HG03039 (cell line): Measurements from ENCODE around the gene FBP2.

Experiments
- ATAC-seq: cut with Tn5 transposase; IDR thresholded peaks from one replicate; pipeline ENCODE4 v1.9.1; 2021; ENCODE audit warnings: mild to moderate bottlenecking, moderate library complexity; ENCODE audit not compliant: unreplicated experiment

The FBP2 gene

GRCh38 chr9:94593459-94594345 is at the start of gene FBP2:
FBP2 (minus strand) TSS chr9:94593824; CDS start chr9:94593726, 98 bp downstream.
- no peak for ATAC-seq

- ATAC-seq, result no peak
These were observed 49.6 kb upstream of the FBP2 start for GRCh38 chr9:94643176-94643575.

DNA sequence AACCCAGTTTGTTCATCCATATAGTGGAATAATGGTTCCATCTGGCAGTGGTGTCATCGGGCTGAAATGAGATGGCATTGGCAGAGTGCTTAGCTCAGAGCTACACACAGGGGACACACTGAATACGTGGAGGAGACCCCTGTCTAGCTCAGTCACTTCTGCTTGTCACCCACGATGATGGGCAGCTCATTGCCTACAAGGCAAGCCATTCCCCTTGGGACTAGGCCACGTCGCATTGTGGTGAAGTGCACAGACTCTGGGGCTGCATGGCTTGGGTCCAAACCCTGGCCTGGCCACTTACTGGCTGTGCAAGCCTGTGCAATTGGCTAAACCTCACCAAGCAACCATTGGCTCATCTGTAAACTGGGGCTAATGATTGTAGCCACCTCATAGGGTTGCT is 48.9 kb upstream of the FBP2 start:
- ATAC-seq, result no peak

DNA sequence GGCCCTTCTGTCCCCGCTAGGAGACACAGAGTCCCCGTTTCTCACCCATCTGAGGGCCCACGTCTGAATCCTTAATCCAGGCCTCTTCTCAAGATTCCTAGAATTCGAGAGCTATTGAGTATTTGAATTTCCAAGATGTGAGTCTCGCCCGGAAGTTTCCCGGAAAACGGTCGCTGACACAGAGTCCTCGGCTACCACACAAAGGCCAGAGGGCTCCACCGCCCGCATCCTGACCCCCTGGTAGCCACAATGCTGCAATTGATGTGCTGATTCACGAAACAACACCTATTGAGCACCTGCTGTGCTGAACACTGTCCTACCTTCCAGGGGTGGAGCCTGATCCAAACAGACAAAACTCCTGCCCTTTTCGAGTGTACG is 46.4 kb upstream of the FBP2 start:
- ATAC-seq, result no peak

- peak; percentile 48 for ATAC-seq
These were observed 45.7 kb upstream of the FBP2 start, which contains the start of gene FBP1 for GRCh38 chr9:94639061-94639998. FBP1 (minus strand) TSS chr9:94639518; CDS start chr9:94639310, 208 bp downstream.

DNA sequence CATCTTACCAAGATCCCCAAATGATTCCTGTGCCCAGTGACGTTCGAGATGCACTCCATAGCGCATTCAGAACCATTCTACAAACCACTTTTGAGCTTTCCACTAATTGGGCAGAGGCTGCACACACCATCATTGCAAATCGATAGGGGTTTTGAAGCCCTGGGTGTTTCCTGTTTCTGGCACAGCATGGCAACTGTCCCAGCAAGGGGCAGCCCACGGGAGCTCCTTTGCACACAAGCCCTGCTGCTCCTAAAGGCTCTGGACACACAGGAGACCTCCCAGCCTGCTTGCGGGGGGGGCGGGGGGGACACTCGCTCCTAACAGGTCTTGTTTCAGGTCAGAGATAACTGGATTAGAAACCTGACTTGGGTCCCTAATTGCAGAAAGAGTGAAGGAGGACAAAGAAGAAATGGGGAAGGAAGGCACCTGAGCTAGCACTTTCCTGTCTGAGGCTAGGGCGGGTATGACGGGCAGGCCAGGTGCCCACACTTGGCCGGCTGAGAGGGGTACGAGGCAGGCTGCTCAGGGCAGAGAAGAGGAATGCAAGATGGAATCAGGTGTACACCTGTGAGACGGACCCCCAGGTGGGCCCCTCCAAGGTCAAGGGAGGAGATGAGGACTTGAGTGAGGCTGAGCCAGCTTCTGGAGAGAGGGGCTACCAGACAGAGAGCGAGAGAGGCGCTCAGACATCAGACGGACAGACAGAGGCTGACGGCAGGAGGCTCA is 44.9 kb upstream of the FBP2 start:
- ATAC-seq, result no peak

DNA sequence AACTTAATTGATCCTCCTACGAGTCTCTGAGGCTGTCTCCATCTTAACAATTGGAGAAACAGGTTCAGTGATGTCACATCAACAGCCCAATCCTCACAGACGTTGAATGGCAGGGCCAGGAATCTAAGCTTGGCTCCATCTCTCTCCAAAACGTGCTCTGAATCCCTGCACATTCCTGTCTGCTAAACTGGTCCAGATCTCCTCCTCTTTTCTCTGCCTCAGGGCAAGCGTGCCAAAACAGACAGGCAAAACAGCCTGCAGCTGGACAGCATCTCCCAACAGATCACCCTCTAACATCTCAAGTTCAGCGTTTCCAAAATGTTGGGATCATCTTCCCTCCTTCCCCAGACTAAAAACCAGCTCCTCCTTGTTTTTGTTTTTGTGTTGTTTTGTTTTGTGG is 39.1 kb upstream of the FBP2 start:
- ATAC-seq, result no peak

- no peak for ATAC-seq
These were observed 38.0 kb upstream of the FBP2 start for GRCh38 chr9:94631599-94631998.

DNA sequence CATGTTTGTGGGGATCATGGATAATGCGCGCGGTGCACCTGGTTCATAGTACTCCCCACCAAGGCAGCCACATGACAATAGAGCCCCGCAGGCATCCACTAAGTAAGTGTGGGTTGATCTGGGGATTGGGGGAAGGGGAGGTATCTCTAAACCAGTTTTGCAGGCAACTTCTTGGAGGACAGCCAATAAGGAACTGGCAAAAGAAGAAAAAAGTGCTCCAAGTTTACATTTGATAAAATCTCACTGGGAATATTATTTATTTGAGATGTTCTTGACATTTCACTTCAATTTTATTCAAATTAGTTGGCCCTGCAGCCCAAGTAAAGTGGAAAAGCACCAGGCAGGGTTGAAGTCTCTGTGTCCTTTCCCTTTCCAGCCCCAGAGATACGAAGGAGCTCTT is 37.2 kb upstream of the FBP2 start:
- no peak for ATAC-seq

- no peak for ATAC-seq
These were observed 36.7 kb upstream of the FBP2 start for GRCh38 chr9:94630281-94630680.

- no peak for ATAC-seq
These were observed 33.7 kb upstream of the FBP2 start for GRCh38 chr9:94627287-94627686.

DNA sequence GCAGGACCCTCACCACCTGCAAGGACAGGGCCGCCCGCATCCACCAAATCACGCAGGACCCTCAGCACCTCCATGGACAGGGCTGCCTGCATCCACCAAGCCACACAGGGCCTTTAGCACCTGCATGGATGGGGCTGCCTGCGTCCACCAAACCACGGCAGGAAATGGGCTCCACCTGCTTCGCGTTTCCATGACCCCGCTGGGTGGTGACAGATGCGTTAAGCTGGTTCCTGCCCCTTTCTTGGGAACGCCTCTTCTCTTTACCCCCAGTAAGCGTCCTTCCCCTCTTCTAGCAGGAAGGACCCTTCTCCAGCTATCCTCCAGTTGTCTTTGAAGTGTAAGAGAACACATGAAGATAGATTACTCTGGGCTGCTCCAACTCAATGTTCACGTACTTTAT is 32.2 kb upstream of the FBP2 start:
- ATAC-seq, result no peak

- ATAC-seq, result no peak
These were observed 31.0 kb upstream of the FBP2 start for GRCh38 chr9:94624629-94625028.

GRCh38 chr9:94623253-94623652 is 29.6 kb upstream of the FBP2 start:
- ATAC-seq, result no peak

DNA sequence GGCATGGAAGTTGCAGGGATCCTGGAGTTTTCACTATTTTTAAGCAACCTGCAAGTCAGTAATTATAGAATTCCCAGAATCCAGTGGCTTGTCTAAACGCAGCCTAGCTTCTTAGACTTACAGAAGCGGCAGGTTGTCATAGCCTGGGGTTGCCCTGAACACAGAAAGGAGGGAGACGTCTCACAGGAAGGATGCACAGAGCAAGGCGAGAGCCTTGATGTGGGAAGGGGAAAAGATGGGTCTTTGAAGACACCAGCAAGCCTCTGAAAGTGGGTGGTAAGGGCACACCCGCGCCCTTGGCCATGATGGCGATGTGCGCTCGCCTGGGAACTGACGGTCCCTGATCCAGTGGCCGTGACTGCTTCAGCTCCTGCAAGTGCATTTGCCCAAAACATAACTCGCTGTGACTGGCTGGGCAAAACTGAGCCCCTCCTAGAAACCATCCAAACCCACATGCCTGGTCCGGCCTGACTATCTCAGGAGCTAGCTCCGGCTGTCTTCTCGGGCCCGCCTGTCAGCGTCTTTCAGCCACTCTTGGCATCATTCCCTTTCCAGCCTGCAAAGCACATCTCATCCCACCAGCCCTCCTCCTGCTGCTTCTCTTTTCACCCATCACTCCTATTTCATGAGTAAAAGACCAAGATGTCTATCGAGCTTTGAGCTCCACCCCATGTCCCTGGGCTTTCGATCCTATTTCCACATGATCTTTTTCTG is 28.6 kb upstream of the FBP2 start:
- ATAC-seq, result no peak

DNA sequence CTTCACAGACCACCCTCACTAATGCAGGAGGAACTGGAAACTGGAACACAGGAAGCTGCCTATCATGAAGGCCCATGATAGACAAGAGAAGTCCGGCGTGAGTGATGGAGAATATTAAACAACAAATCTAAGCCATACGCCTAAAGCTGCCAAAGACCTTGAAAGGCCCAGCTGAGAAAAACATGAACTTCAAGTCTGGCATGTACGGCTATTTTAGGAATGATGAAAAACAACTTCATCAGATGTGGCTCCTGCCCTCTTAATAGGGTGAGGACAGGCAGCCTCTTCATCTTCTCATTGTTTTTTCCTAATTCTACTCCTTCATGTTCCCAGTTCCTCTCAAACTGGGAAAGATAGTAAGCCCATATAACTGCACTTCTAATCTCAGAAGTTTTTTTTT is 25.4 kb upstream of the FBP2 start:
- ATAC-seq, result no peak

DNA sequence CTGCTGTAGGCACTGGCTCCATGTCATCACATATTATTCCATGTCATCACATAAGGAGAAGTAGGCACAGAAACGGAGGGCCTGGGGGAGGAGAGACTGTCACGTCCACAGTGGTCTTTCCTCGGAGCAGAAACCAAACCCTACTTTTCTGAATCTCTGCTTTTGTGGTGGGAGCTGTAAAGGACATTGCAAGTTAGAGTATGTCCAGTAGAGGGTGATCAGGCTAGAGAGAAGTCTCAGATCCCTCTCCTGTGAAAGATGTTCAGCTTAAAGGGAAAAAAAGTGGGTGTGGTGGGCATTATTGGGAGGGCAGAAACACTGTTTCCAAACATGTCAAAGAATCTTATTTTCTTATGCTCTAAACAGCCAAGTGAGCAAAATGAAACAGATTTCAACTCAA is 19.4 kb upstream of the FBP2 start:
- ATAC-seq, result no peak

DNA sequence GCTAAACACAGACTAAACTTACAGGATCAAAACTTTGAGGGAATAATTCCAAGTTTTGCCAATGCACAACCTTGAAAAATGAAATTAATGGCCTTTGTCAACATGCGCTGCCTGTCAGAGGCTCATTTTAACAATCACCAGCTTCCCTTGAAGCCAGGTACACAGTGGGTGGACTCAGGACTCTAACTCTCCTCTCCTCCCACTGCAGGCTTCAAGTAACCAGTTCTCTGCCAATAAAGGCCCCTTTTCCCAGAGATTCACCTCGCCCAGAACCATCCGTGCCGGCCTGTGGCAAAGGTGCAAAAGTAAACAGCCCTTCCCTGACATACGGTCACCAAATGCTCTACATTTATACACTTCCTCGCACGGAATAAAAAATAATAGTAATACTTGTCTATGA is 18.4 kb upstream of the FBP2 start:
- no peak for ATAC-seq

DNA sequence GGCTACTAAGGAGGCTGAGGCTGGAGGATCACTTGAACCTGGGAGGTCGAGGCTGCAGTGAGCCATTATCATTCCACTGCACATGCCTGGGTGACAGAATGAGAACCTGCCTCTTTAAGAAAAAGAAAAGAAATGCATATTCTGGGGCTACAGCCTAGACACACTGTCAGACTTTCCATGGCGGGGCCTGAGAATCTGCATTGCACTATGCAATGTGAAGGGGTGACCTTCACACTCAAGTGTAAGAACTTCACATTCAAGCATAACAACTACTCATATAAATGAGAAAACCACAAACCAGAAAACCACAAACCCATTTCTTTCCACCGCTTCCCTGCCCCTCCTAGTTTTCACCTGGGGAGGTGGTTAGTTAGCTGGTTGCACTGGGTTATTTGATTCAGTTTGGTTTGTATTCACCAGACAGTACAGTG is 18.0 kb upstream of the FBP2 start:
- no peak for ATAC-seq

GRCh38 chr9:94610181-94610606 is 16.6 kb upstream of the FBP2 start:
- ATAC-seq, result no peak

GRCh38 chr9:94607423-94607691 is 13.7 kb upstream of the FBP2 start:
- ATAC-seq, result no peak
